Measurements from ENCODE around the gene TET3. TPM values are rescaled to one million over a fixed set of nuclear protein-coding genes. Genes with fewer than 3 reads are reported as not detected.

The TET3 gene
- total and polyA plus RNA-seq, 7 donors, result 0.56 to 11.2 (median 3.2) TPM

GRCh38 chr2:73962798-73963197, 21.9 kb upstream of the TET3 start:
- no peaks in the 10 kb centered on the region for H3K27me3 ChIP-seq (ENCODE audit: insufficient read depth in 3 of 3, low read length in 2 of 3)
- no peak for ATAC-seq
- H3K27ac ChIP-seq, result no peak overlapping the region
- no peaks in the 10 kb centered on the region for H3K4me1 ChIP-seq
- intact Hi-C loops (cut with DNase I), result no loop called here
- no peak for DNase-seq
- 49 to 76% (median 59%) methylated on average over 5 of the region's 5 CpGs for WGBS, 3 donors
- no peak for TF ChIP-seq CTCF (IDR thresholded peaks at IDR 0.05)
- H3K4me3 ChIP-seq, result no peak overlapping the region
- H3K9me3 ChIP-seq, result no peaks in the 10 kb centered on the region
- peaks cover 4 to 23% of the 10 kb centered on the region in 2 donors for H3K36me3 ChIP-seq (ENCODE audit: insufficient read depth in 1 of 2, low read depth in 1 of 2)

- peaks cover 4 to 15% of the 10 kb centered on the region in 2 donors for H3K36me3 ChIP-seq (ENCODE audit: insufficient read depth in 1 of 2, low read depth in 1 of 2)
- no peaks in the 10 kb centered on the region for H3K9me3 ChIP-seq
These were observed 21.2 kb upstream of the TET3 start for GRCh38 chr2:73963385-73964120.

GRCh38 chr2:73964223-73964622, 20.5 kb upstream of the TET3 start:
- Histone ChIP-seq H3K36me3 (ENCODE audit: insufficient read depth in 1 of 2, low read depth in 1 of 2) (peaks cover 2 to 8% of the 10 kb centered on the region in 2 donors), H3K27ac (no peak overlapping the region), H3K27me3 (ENCODE audit: insufficient read depth in 3 of 3, low read length in 2 of 3) (no peaks in the 10 kb centered on the region), H3K4me1 (no peaks in the 10 kb centered on the region), H3K4me3 (no peak overlapping the region), H3K9me3 (no peaks in the 10 kb centered on the region)
- DNase-seq (no peak), ATAC-seq (no peak)
- intact Hi-C loops (cut with DNase I), result no loop called here
- 77 to 85% (median 84%) methylated on average over 2 of the region's 2 CpGs for WGBS, 3 donors
- TF ChIP-seq CTCF (IDR thresholded peaks at IDR 0.05), result no peak

More at GRCh38 chr2:73963385-73964120, 21.2 kb upstream of the TET3 start:
- Histone ChIP-seq H3K27me3 (ENCODE audit: insufficient read depth in 3 of 3, low read length in 2 of 3) (no peaks in the 10 kb centered on the region), H3K4me1 (no peaks in the 10 kb centered on the region), H3K27ac (no peak overlapping the region), H3K4me3 (no peak overlapping the region)
- intact Hi-C loops (cut with DNase I), result no loop called here
- 78 to 81% (median 78%) methylated on average over 13 of the region's 13 CpGs for WGBS, 3 donors
- DNase-seq (no peak), ATAC-seq (no peak)
- TF ChIP-seq CTCF (IDR thresholded peaks at IDR 0.05), result no peak

GRCh38 chr2:73965053-73965452, 19.7 kb upstream of the TET3 start:
- no peak overlapping the region for H3K27ac ChIP-seq
- peaks cover 0 to under 1% of the 10 kb centered on the region in 2 donors for H3K36me3 ChIP-seq (ENCODE audit: insufficient read depth in 1 of 2, low read depth in 1 of 2)
- ATAC-seq, result no peak
- no peak for DNase-seq
- no peaks in the 10 kb centered on the region for H3K9me3 ChIP-seq
- H3K4me3 ChIP-seq, result no peak overlapping the region
- intact Hi-C loops (cut with DNase I), result no loop called here
- WGBS, 3 donors, result 94% methylated on average over 3 of the region's 3 CpGs
- no peaks in the 10 kb centered on the region for H3K4me1 ChIP-seq
- H3K27me3 ChIP-seq (ENCODE audit: insufficient read depth in 3 of 3, low read length in 2 of 3), result no peaks in the 10 kb centered on the region
- TF ChIP-seq CTCF (IDR thresholded peaks at IDR 0.05), result no peak

Data from psoas muscle (tissue), 8 donors.